LNCaP clone FGC (cell line): ENCODE measurements around the gene AATK.

Experiments used
- DNase-seq: peaks from one replicate; pipeline ENCODE4 v3.0.0-alpha.2; 2011; ENCODE audit warnings: low read depth
- H3K4me3 ChIP-seq: 2 replicates; pipeline ENCODE4 v1.5.1; 2011; ENCODE audit warnings: mild to moderate bottlenecking, low read depth, low read length, control low read depth
- TF ChIP-seq, protein P1 (sequence below): IDR thresholded peaks from 2 replicates; pipeline ENCODE4 v1.5.1; 2012; ENCODE audit warnings: mild to moderate bottlenecking; ENCODE audit not compliant: control insufficient read depth, insufficient read depth; ENCODE audit errors: extremely low read depth

Gene AATK

DNA sequence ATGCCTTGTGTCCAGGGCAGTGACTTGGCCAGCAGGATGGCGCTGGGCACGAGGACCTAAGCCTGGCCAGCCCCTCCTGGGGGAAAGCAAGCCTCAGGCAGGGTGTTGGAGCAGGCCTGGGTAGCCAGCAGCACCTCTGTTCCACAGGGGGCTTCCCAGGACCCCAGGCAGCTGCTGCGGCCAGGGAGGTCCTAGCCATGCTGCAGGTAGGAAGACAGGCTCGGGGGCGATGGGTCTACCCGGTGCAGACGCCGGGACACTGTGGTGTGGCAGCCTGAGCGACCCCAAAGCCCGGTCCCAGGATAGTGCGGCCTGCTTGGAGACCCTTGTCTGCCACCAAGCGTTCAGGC lies 22.4 kb upstream of the AATK start:
- TF ChIP-seq, protein P1, sequence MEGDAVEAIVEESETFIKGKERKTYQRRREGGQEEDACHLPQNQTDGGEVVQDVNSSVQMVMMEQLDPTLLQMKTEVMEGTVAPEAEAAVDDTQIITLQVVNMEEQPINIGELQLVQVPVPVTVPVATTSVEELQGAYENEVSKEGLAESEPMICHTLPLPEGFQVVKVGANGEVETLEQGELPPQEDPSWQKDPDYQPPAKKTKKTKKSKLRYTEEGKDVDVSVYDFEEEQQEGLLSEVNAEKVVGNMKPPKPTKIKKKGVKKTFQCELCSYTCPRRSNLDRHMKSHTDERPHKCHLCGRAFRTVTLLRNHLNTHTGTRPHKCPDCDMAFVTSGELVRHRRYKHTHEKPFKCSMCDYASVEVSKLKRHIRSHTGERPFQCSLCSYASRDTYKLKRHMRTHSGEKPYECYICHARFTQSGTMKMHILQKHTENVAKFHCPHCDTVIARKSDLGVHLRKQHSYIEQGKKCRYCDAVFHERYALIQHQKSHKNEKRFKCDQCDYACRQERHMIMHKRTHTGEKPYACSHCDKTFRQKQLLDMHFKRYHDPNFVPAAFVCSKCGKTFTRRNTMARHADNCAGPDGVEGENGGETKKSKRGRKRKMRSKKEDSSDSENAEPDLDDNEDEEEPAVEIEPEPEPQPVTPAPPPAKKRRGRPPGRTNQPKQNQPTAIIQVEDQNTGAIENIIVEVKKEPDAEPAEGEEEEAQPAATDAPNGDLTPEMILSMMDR, result no peak
- H3K4me3 ChIP-seq, result no peak overlapping the region
- DNase-seq, result no peak

DNA sequence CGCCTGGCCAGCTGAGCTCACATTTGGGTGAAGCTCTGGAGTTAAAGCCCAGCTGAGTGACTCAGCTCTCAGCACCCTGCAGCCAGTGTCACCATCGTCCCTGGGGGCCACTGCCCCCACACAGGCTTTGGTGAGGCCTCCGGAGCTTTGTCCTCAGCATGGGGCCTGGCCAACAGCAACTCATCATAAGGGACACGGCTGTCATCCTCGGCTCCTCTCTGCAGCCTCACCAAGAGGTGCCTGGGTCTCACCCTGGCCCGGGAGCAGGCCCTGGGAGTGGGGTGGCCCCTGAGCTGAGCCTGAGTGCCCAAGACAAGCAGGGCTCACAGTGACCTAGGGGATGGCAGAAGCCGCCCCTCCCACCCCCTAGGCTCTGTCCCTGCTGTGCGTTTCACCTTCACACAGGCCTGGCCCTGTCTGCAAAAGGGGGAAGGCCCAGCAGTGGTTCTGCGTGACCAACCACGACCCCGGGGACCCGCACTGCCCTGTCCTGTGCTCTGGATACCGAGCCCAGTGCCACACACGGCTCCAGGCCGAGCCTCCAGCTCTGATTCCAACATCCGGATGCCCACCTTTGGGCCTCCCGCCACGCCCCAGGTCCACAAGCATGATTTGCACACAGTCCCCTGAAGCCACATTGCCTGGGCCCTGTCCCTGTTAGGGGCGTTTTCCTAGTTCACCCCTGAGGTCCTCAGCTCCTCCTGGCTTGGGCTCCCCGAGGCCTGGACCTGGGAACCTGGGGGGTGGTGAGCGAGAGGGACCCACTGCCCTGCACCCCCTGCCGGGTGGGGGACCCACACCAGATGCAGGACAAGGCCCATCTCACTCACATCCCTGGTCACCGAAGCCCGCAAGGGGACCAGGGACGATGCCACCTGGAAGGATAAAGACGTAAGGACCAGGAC lies 21.8 kb upstream of the AATK start:
- no peak overlapping the region for H3K4me3 ChIP-seq

DNA sequence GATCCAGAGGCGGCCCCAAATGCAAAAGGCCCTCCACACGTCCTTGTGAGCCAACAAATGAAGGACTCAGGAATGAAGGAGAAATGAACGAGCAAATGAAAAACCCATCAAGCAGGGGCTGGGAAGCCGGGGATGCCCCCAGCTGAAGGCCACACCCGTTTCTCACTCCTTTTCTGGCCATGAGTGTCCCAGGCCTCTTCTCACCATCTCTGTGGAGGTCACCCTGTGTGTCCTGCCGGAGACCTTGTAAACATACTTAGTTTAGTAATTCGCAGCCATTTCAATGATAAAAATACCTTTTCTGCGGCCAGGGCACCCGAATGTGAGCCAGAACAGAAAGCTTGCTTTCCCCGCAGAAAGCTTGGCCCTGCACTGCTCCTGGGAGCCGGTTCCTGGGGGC lies 21.1 kb upstream of the AATK start:
- DNase-seq, result no peak
- TF ChIP-seq, protein P1, result no peak
- H3K4me3 ChIP-seq, result no peak overlapping the region

More for the DNA sequence above, 21.8 kb upstream of the AATK start:
- TF ChIP-seq, protein P1, result no peak
- DNase-seq, result no peak

DNA sequence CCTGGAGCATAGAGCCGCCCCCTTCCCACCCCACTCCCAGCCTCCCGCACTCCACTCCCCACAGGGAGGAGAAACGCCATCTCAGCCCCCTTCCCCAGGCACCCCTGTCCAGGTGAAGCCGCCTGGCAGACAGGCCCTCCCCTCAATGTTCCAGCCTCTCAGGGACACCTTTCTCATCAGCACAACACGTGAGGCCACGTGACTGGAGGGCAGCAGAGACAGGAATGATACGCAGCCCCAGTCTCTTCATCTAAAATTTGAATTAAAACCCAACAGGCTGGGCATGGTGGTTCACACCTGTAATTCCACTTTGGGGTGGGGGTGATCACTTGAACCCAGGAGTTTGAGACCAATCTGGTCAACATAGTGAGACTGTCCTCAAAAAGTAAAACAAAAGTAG lies 20.2 kb upstream of the AATK start:
- H3K4me3 ChIP-seq, result no peak overlapping the region
- TF ChIP-seq, protein P1, result no peak
- DNase-seq, result no peak

DNA sequence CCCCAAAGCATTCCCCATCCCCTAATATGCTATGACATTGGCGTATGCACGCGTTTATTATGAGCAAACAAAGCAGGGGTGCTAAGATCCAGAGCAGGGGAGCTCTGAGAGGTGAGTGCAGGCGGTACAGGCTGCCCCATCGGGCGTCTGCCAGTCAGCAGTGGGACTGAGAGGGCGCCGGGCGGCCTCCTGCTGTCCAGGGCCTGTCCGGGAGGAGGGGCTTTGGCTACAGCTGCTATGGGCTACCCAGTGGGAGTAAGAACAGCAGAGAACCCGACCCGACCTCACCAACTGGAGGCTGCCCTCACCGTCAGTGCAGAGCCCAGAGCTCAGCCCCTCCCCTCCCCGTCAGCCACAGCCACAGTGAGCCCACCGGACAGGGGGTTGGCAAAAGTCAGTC lies 18.5 kb upstream of the AATK start:
- TF ChIP-seq, protein P1, result no peak
- no peak for DNase-seq
- no peak overlapping the region for H3K4me3 ChIP-seq

DNA sequence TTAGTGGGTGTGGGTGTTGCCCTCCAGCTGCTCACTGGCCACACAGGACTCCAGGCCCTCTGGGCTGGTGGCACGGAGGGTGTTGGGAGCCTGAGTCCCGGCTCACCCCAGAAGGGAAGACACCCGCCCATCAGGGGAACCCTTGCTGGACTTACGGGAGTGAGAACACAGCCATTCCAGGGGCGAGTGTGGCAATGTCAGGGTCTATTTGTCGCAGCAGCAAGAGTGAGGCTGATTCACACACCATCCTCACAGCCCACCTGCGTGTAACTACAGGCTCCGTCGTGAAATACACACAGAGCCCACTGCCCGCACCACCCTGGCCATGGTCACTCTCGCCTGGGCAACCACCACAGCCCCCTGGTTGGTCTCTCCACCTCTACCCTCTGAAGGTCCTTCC lies 17.8 kb upstream of the AATK start:
- H3K4me3 ChIP-seq, result no peak overlapping the region
- TF ChIP-seq, protein P1, result no peak
- no peak for DNase-seq

DNA sequence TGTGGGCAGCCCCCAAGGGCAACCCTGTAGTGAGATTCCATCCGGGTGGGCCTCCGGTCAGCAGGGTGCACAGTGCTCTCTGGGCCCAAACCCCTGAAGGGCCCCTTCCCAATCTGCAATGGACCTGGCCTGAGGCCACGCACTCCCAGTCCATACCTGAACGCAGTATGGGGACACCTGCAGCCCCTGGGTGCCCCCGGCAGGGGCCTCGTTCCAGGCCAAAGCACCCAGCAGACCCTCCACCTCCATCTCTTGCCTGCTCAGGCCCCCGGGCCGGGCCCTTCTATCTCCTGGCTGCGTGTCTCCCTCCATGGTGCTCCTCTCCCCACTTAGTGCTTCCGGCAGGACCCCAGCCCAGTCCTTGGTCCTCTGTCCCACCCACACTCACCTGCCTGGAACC lies 17.3 kb upstream of the AATK start:
- no peak overlapping the region for H3K4me3 ChIP-seq
- TF ChIP-seq, protein P1, result no peak
- no peak for DNase-seq
